Stimulated activated CD4-positive, alpha-beta T cell treated with anti-CD3 and anti-CD28 coated beads, TNF-alpha, amount 100 ng/mL, for 24 hours (primary cell): Measurements from ENCODE around the gene SLC9A7.

ENCODE experiments used
- DNase-seq, 3 experiments: peaks; one replicate each; pipeline ENCODE4 v3.0.0-alpha.2; 2020; ENCODE audit warnings: low read depth in 3 of 3

Gene SLC9A7

GRCh38 chrX:46610070-46610658 lies 148.8 kb downstream of the SLC9A7 start:
- no peak for DNase-seq

DNA sequence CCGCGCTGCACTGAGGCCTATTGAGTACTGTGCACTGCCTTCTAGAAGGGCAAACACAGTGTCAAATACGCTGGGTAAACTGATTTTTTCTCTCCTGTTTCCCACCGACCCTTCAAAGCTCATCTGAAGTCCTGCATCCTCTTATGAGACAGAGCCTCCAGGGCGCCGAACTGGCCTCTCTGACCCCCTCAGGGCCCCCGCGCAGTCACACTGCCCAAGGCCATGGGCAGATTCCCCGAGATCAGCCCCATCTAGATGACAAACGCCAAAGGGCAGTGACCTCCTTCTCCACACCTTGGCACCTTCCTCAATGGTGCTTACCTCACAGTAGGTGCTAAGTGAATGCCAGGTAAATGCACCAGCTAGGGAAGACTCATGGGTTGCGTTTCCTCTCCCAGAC lies 151.0 kb downstream of the SLC9A7 start:
- no peak for DNase-seq

GRCh38 chrX:46602468-46603102 lies 156.3 kb downstream of the SLC9A7 start:
- no peak for DNase-seq

DNA sequence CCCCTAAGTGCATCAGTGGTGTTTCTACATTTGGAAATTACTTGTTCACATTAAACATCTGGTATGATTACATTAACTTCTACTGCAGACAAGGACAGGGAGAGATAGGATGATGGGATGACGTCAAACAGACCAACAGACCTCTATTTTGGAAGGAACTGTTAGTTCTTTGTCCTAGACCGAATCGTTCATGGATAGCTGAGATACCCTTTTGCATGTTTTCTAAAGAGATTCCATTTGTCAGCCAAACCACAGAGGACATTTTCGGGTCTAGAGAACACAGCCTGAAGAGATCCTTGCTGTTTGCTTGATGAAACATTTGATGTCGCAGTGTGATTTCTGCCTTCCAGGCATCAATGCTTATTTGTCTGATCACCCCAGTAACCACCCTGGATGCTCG lies 157.6 kb downstream of the SLC9A7 start:
- no peak for DNase-seq

DNA sequence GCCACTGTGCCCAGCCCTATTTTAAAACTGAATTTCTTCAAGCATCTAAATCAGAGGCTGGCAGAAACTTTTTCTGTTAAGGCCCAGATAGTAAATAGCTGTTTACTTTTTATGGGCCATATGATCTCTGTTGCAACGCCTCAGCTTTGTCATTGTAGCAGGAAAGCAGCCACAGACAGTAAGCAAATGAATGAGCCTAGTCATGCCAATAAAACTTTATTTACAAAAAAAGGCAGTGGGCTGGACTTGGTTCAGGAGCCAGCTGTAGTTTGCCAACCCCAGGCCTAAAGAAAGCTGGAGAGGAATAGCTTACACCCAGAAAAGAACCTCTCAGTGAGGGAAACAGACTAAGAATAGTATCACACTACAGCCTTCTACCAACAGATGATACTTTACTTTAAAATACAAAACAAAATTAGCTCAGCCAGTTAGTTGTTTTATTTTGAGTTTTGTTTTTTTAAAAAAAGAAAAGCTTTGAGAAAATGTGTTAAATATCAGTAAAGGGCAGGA lies 159.8 kb downstream of the SLC9A7 start:
- DNase-seq: no peak

GRCh38 chrX:46597771-46598170 lies 161.1 kb downstream of the SLC9A7 start:
- DNase-seq: no peak

DNA sequence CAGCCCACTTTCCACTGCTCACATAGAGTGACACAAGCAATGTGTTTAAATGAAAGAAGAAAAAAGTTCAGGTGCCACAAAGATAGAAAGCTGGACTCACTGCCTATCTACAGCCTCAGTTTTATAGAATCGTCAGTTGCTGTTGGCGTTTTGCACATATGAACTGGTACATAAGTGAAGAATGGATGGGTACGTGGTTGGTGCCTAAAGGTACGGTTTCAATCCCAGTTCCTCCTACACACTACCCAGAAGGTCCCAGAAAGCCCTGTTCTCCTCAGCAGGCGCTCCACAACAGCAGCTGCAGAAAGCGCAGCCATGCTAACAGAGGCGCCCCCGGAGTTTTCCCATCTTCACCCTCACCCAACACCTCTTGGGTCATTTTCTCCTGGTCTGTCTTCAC lies 161.7 kb downstream of the SLC9A7 start:
- DNase-seq: no peak

- DNase-seq: no peak
Observed at GRCh38 chrX:46595084-46595483, 163.8 kb downstream of the SLC9A7 start.

GRCh38 chrX:46589977-46590723 lies 168.8 kb downstream of the SLC9A7 start:
- DNase-seq: no peak

DNA sequence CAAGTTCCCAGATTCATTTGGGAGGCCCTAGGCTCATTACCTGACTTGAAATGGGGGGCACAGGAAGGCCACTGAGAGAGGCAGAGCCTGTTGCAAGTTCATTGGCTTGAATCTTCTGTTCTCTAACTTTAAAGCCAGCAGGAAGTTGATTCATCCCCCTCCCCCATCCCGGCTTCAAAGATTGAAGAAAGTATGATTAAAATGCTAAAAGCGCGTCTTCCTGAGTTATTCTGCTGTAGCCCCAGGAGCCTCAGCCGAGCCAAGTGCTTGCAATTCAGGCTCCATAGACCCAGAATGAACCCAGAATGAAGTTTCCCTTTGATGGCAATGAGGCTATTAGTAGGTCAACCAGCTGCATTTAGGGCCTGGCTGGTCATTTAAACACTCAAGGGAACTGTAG lies 170.7 kb downstream of the SLC9A7 start:
- peak in 1 of 3 experiments; percentile 21 for DNase-seq

DNA sequence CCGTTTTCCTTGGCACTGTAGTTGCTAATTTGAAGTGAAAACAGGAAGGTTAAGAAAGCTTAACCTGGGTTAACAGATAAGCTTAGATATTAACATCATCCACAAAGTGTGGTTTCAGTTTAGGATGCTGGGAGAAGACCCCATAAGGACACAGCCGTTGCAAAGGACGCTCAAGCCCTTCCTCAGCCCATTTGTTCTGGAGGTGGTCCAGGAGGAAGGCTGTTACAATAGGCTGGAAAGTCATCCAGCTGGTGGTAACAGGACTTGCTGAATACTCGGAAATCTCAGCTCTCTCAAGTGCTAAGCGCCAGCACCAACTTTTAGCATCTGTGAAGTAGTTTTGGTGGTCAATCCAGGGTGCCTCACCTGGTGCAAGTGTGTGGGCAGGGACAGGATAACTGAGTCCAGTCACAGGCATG lies 171.2 kb downstream of the SLC9A7 start:
- no peak for DNase-seq

DNA sequence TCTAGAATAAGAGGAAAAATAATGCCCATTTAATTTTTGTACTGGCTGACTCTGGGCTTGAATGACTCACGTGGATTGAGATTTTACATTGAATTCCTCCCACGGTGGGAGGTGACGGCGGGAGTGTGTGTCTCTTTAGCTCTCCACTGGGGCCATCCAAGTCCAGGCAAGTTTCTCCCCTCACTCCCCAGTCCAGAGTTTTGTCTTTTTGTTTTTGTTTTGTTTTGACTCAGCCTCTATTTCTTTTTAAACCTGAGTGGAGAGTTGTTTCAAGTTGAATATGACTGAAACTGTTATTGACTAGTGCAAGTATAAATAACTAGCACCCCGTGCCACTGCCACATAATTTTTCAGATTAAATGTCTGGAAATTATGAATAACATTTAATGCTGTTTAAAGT lies 171.8 kb downstream of the SLC9A7 start:
- DNase-seq: peak in 1 of 3 experiments; percentile 21

GRCh38 chrX:46584736-46585135 lies 174.2 kb downstream of the SLC9A7 start:
- DNase-seq: no peak

GRCh38 chrX:46582966-46583365 lies 176.0 kb downstream of the SLC9A7 start:
- DNase-seq: no peak

DNA sequence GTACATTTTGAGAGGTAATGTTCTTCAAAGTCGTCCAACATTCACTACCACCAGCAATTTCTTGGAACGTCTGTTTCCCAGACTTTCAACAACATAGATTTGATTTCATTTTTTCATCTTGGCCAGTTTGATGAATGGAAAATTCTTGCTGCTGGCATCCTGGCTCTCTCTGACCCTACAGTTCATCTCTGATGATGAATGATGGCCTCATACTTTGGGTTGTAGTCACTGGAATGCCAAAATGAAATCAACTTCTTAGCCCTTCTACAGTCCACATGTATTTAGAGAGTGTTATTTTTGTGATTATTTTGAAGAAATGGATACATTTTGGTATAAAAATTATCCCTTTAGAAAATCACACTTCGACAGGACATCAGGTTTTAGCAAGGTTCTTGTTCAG lies 176.6 kb downstream of the SLC9A7 start:
- DNase-seq: no peak

- DNase-seq: no peak
Observed at GRCh38 chrX:46580613-46581012, 178.3 kb downstream of the SLC9A7 start.

GRCh38 chrX:46579250-46579649 lies 179.7 kb downstream of the SLC9A7 start:
- no peak for DNase-seq

DNA sequence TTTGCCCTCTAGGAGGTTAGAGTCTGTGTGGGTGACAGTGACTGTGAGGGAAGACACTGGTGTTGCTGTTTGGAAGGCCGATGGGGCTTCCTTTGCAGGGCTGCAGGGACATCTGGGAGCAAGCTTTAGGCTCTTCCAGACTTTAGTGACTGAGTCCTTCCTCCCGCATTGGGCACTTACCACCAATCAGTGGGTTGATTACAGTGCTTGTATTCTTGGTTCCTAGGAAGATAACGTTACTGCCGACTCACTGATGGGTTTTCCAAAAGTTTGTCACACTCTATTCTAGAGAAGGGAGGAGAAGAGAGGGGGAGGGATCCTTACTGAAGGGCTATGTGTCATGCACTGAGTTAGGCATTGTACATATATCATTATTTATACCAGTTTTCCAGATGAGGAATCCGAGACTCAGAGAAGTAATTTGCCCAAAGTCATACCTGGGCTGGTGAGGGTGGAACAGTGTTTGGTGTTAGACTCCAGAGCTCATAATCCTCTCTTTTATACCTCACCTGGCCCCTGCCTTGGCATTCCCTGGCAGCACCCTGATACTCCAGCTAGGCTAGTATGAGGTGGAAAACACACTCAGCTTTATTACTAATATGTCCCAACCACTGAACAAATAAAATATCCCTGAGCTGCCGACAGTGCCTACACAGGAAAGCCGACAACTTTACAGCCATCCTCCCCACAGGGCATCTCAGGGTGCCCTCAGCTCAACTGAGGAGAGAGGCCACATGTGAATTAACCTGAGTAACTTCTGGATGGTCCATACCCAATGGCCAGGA lies 181.5 kb downstream of the SLC9A7 start:
- DNase-seq: no peak

DNA sequence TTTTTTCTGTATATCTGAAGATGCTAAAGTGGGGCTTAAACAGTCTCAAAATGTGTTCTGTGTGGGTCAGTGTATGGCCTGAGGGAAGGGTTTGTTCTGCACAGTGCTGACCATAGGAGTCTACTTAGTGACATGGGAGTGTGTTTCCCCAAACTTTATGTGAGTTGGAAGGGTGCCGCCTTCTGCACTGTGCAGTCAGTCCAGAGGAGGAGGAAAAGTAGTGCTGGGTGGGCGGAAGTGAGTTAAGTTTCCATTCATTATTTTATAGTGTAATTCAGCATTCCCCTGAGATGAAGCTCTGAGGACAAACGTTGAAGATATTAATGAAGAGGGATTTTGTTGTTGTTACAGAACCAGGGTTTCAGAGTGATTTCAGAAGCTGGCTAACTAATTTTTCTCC lies 182.5 kb downstream of the SLC9A7 start:
- DNase-seq: no peak

DNA sequence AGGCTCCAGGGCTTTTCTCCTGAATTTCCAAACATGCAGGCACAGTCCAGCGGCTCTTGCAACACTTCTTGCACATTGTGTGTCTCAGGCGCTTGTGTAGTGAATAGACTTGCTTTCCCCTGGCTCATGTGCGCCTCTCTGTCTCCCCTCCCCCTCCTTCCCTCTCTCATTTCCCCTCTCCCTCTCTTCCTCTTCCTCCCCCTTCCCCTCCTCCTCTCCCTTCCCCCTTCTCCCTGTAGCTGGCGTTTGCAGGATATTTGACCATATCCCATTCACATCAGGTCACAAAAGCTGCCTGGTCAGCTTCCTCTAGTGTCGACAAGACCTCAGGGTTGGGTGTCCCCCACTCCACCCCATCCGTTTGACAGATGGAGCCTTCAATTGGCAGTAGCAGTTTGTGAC lies 182.9 kb downstream of the SLC9A7 start:
- no peak for DNase-seq

GRCh38 chrX:46575586-46575985 lies 183.3 kb downstream of the SLC9A7 start:
- no peak for DNase-seq

- peak in 1 of 3 experiments; percentile 24 for DNase-seq
Observed at GRCh38 chrX:46574774-46575381, 184.0 kb downstream of the SLC9A7 start.
